Peyer's patch (tissue), 4 donors: ENCODE results near the gene EHD1. TPM values are rescaled to one million over a fixed set of nuclear protein-coding genes. Genes with fewer than 3 reads are reported as not detected.

ENCODE experiments used
- DNase-seq, 3 donors: peaks; one replicate each; pipeline ENCODE4 v3.0.0-alpha.2; 2017 to 2019
- H3K27ac ChIP-seq, 4 donors: fragments of 200-600 bp; sonication (generic); one replicate each; pipeline ENCODE4 v1.5.1; 2016 to 2019
- H3K27me3 ChIP-seq, 2 donors: fragments of 200-600 bp; sonication (generic); one replicate each; pipeline ENCODE4 v1.5.1; 2019
- H3K36me3 ChIP-seq, 3 donors: fragments of 200-600 bp; sonication (generic); one replicate each; pipeline ENCODE4 v1.5.1; 2016 to 2019
- H3K4me1 ChIP-seq, 4 donors: fragments of 200-600 bp; sonication (generic); one replicate each; pipeline ENCODE4 v1.5.1; 2016 to 2019
- H3K4me3 ChIP-seq, 4 donors: fragments of 200-600 bp; sonication (generic); 1 replicate in 3 of 4; 2 replicates in 1 of 4; pipeline ENCODE4 v1.5.1; 2016 to 2019; ENCODE audit warnings: mild to moderate bottlenecking in 1 of 4
- H3K9me3 ChIP-seq, 4 donors: fragments of 200-600 bp; sonication (generic); one replicate each; pipeline ENCODE4 v1.5.1; 2016 to 2019; ENCODE audit warnings: mild to moderate bottlenecking in 1 of 4
- POLR2A ChIP-seq, 2 donors: fragments of 450-650 bp; IDR thresholded peaks; one replicate each; pipeline ENCODE4 v1.5.1; 2017; ENCODE audit warnings: antibody characterized with exemption in 2 of 2, mild to moderate bottlenecking in 2 of 2, moderate library complexity in 2 of 2
- total RNA-seq, 4 donors: library from RNA; depleted of rRNA; stranded (reverse); fragments of >200 nt; gene quantifications; one replicate each; pipeline ENCODE4 v1.1.0, GENCODE V29; 2016
- TF ChIP-seq, protein P1 (sequence below), 6 experiments: fragments of 450-650 bp in 4 of 6; fragments of 200-600 bp in 2 of 6; sonication (generic) in 1 of 6; IDR thresholded peaks; one replicate each; pipeline ENCODE4 v1.5.1; 2017 to 2019; ENCODE audit warnings: antibody characterized with exemption in 6 of 6, mild to moderate bottlenecking in 3 of 6, moderate library complexity in 1 of 6

EHD1 gene
- total RNA-seq, 4 donors from 2014 or later, result 56.2 to 185 (median 98.6) TPM

GRCh38 chr11:64831411-64831891 lies 47.0 kb downstream of the EHD1 start:
- Histone ChIP-seq H3K36me3 (peaks cover 0 to 84% (median 0%) of the 10 kb centered on the region in 3 donors), H3K27ac (no peak overlapping the region), H3K4me1 (no peaks in the 10 kb centered on the region), H3K9me3 (no peaks in the 10 kb centered on the region), H3K4me3 (no peak overlapping the region), H3K27me3 (no peaks in the 10 kb centered on the region)
- no peak for DNase-seq
- no peak for TF ChIP-seq POLR2A (IDR thresholded peaks at IDR 0.05)
- TF ChIP-seq, protein P1, sequence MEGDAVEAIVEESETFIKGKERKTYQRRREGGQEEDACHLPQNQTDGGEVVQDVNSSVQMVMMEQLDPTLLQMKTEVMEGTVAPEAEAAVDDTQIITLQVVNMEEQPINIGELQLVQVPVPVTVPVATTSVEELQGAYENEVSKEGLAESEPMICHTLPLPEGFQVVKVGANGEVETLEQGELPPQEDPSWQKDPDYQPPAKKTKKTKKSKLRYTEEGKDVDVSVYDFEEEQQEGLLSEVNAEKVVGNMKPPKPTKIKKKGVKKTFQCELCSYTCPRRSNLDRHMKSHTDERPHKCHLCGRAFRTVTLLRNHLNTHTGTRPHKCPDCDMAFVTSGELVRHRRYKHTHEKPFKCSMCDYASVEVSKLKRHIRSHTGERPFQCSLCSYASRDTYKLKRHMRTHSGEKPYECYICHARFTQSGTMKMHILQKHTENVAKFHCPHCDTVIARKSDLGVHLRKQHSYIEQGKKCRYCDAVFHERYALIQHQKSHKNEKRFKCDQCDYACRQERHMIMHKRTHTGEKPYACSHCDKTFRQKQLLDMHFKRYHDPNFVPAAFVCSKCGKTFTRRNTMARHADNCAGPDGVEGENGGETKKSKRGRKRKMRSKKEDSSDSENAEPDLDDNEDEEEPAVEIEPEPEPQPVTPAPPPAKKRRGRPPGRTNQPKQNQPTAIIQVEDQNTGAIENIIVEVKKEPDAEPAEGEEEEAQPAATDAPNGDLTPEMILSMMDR (IDR thresholded peaks at IDR 0.05), result no peak

GRCh38 chr11:64829536-64830251 lies 48.7 kb downstream of the EHD1 start:
- no peak for DNase-seq
- H3K4me3 ChIP-seq, result no peak overlapping the region
- no peaks in the 10 kb centered on the region for H3K4me1 ChIP-seq
- peaks cover 0 to 77% (median 0%) of the 10 kb centered on the region in 3 donors for H3K36me3 ChIP-seq
- H3K9me3 ChIP-seq, result no peaks in the 10 kb centered on the region
- TF ChIP-seq POLR2A (IDR thresholded peaks at IDR 0.05), result no peak
- no peak overlapping the region for H3K27ac ChIP-seq
- no peaks in the 10 kb centered on the region for H3K27me3 ChIP-seq

DNA sequence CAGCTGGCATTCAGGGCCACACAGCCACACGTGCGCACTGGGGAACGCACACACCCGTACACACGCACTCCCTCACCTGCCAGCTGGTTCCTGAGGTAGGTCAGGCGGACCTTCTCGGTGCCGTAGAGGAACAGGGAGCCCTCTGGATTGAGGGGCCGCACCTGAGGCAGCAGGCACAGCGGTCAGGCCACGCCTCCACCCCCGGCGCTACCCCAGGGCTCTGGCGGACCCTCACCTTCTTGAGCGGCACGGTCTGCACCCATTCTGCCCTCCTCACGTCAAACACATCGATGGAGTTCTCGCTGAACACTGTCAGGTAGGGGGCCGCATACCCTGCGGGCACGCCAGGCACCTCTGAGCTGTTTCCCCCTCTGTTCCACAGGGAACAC lies 51.0 kb downstream of the EHD1 start:
- H3K27ac ChIP-seq, result no peak overlapping the region
- no peaks in the 10 kb centered on the region for H3K9me3 ChIP-seq
- DNase-seq, result no peak
- H3K4me3 ChIP-seq, result no peak overlapping the region
- TF ChIP-seq POLR2A (IDR thresholded peaks at IDR 0.05), result no peak
- TF ChIP-seq, protein P1 (IDR thresholded peaks at IDR 0.05), result no peak
- peaks cover 0 to 57% (median 0%) of the 10 kb centered on the region in 3 donors for H3K36me3 ChIP-seq
- no peaks in the 10 kb centered on the region for H3K4me1 ChIP-seq
- H3K27me3 ChIP-seq, result no peaks in the 10 kb centered on the region

GRCh38 chr11:64826578-64827450 lies 51.6 kb downstream of the EHD1 start:
- DNase-seq, result no peak
- H3K27me3 ChIP-seq, result no peaks in the 10 kb centered on the region
- H3K36me3 ChIP-seq, result peaks cover 0 to 51% (median 0%) of the 10 kb centered on the region in 3 donors

DNA sequence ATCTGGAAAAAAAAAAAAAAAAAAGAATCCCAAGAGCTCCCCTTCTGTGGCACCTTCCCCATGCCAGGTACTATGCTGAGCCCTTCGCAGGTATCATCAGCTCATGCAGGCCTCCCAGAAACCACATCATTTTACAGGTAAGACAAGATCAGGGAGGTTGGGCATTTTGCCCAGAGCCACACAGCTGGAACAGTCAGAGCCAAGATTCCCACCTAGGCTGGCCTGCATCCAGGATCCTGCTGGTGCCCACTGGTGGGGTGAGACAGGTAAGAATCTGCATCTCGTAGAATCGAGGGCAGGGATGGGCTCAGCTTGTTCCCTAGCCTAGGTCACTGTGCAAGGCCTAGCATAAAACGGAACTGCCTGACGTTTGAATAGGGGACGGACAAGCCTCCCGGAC lies 52.4 kb downstream of the EHD1 start:
- Histone ChIP-seq H3K4me1 (no peaks in the 10 kb centered on the region), H3K4me3 (no peak overlapping the region), H3K27ac (no peak overlapping the region), H3K9me3 (no peaks in the 10 kb centered on the region), H3K36me3 (peaks cover 0 to 44% (median 0%) of the 10 kb centered on the region in 3 donors), H3K27me3 (no peaks in the 10 kb centered on the region)
- TF ChIP-seq POLR2A (IDR thresholded peaks at IDR 0.05), result no peak
- TF ChIP-seq, protein P1 (IDR thresholded peaks at IDR 0.05), result no peak
- DNase-seq, result no peak

More at GRCh38 chr11:64826578-64827450, 51.6 kb downstream of the EHD1 start:
- H3K9me3 ChIP-seq, result no peaks in the 10 kb centered on the region
- H3K4me1 ChIP-seq, result no peaks in the 10 kb centered on the region
- H3K4me3 ChIP-seq, result no peak overlapping the region
- H3K27ac ChIP-seq, result no peak overlapping the region
- TF ChIP-seq POLR2A (IDR thresholded peaks at IDR 0.05), result no peak
- TF ChIP-seq, protein P1 (IDR thresholded peaks at IDR 0.05), result no peak
